Right lobe of liver (tissue), 6 donors: ENCODE data around the gene BDP1. TPM values are rescaled to one million over a fixed set of nuclear protein-coding genes. Genes with fewer than 3 reads are reported as not detected.
"Not testable (repeated sequence)": the region's sequence is repeated elsewhere in the genome, so short reads cannot be mapped to it uniquely, and the experiment has no call there.

Source experiments
- ATAC-seq, 4 donors: fragments of 200-7000 bp; cut with Tn5 transposase; one replicate each; pipeline ENCODE4 v1.9.1; 2020; ENCODE audit warnings: mild to moderate bottlenecking in 4 of 4, moderate library complexity in 4 of 4
- DNase-seq, 3 donors: peaks; one replicate each; pipeline ENCODE4 v3.0.0-alpha.2; 2020
- H3K27ac ChIP-seq, 3 donors: fragments of 200-600 bp; one replicate each; pipeline ENCODE4 v1.8.0; 2022
- H3K27me3 ChIP-seq, 2 donors: fragments of 200-600 bp; one replicate each; pipeline ENCODE4 v1.8.0; 2022
- H3K36me3 ChIP-seq, 4 donors: fragments of 200-600 bp; sonication (generic) in 1 of 4; one replicate each; pipeline versions ENCODE4 v1.5.1 to v1.8.0; 2017 to 2022; ENCODE audit warnings: control low read depth in 1 of 4
- H3K4me1 ChIP-seq, 4 donors: fragments of 200-600 bp; sonication (generic) in 1 of 4; one replicate each; pipeline versions ENCODE4 v1.5.1 to v1.8.0; 2017 to 2022; ENCODE audit warnings: control low read depth in 1 of 4
- H3K4me3 ChIP-seq, 3 donors: fragments of 200-600 bp; one replicate each; pipeline ENCODE4 v1.8.0; 2022
- H3K9me3 ChIP-seq, 4 donors: fragments of 200-600 bp; sonication (generic) in 1 of 4; one replicate each; pipeline versions ENCODE4 v1.5.1 to v1.8.0; 2017 to 2022; ENCODE audit warnings: control low read depth in 1 of 4
- CTCF ChIP-seq, 4 donors: fragments of 200-600 bp in 3 of 4; fragments of 450-650 bp in 1 of 4; IDR thresholded peaks; one replicate each; pipeline versions ENCODE4 v1.5.1 to v1.8.0; 2016 to 2022; ENCODE audit warnings: antibody characterized with exemption in 4 of 4, mild to moderate bottlenecking in 2 of 4
- POLR2A ChIP-seq: fragments of 450-650 bp; IDR thresholded peaks from one replicate; pipeline ENCODE4 v1.6.1; 2017; ENCODE audit warnings: antibody characterized with exemption, mild to moderate bottlenecking
- WGBS: methylation state at CpG from one replicate; pipeline ENCODE4 v1.1.6; 2018; ENCODE audit warnings: low coverage, low lambda C conversion rate; ENCODE audit not compliant: insufficient coverage; ENCODE audit errors: missing lambda C conversion rate; 5-methylcytosine and 5-hydroxymethylcytosine counted together
- intact Hi-C, 2 donors: fragments of 100-400 bp; cut with DNase I; formaldehyde crosslinking; loops; one replicate each; pipeline versions ENCODE4 v1.11.2 to v1.14.1; 2022
- total RNA-seq, 6 experiments: library from RNA; depleted of rRNA in 2 of 6; stranded (reverse); fragments of >200 nt in 2 of 6; fragmentation: NEBNext Ultra II Directional in 3 of 6; extraction: Animal tissue kit (Norgen Biotek cat#: 25700) in 3 of 6; gene quantifications; one replicate each; pipeline versions ENCODE4 v1.1.0 to v1.2.4, GENCODE V29; 2016 to 2023
- donor health status: DM: no; HTN: yes; CAD: no.
- donor health status: DM: no; HTN: no; CAD: no.
- donor health status: DM: no; HTN: no; CAD: no.
- donor health status: DM: no; HTN: yes; CAD: no.
- donor health status: DM: no; HTN: yes; CAD: no.

The BDP1 gene
- total RNA-seq, 6 experiments from 2014 or later, result 7.3 to 16.6 (median 11.9) TPM

DNA sequence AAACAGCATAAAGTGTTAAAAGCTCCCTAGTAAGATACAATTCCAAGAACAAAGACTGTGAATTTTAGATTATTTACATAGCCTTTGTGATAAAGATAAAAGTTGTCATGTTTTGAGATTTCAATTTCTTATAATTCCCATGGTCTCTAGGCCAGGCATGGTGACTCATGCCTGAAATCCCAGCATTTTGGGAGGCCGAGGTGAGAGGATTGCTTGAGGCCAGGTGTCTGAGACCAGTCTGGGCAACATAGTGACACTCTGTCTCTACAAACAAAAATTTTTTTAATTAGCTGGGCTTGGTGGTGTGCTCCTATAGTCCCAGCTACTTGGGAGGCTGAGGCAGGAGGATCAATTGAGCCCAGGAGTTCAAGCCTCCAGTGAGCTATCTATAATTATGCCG, 48.1 kb downstream of the BDP1 start:
- no peaks in the 10 kb centered on the region for H3K27me3 ChIP-seq
- intact Hi-C loops, result no loop called here
- TF ChIP-seq POLR2A (no peak), CTCF (IDR thresholded peaks at IDR 0.05) (no peak)
- DNase-seq (no peak), ATAC-seq (no peak)
- no peak overlapping the region for H3K4me3 ChIP-seq
- no peaks in the 10 kb centered on the region for H3K4me1 ChIP-seq
- H3K36me3 ChIP-seq, result peaks cover 0 to 62% (median 29%) of the 10 kb centered on the region in 4 donors
- H3K27ac ChIP-seq, result no peak overlapping the region
- no peaks in the 10 kb centered on the region for H3K9me3 ChIP-seq
- WGBS, result 89% methylated on average over 1 of the region's 2 CpGs

DNA sequence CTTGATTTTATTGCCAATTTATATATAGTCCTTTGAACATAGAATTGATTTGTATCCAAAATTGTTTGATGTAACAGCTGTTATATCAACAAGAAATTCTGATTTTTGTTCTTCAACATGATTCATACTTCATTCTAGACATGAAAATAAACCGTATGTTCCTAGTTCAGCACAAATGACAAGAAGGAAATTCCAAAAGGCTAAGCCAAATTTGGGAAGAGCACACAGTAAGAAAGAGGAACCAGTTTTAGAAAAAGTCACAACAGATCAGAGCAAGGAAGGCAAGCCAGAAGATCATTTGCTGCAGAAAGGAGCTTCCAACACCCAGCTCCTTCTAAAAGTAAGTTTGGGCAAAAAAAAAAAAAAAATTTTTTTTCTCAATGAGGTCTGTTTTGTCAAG, 66.7 kb downstream of the BDP1 start:
- no peak overlapping the region for H3K27ac ChIP-seq
- H3K4me3 ChIP-seq, result no peak overlapping the region
- peaks cover 0 to 50% (median 13%) of the 10 kb centered on the region in 4 donors for H3K36me3 ChIP-seq
- H3K9me3 ChIP-seq, result no peaks in the 10 kb centered on the region
- no peak for ATAC-seq
- intact Hi-C loops, result no loop called here
- H3K4me1 ChIP-seq, result no peaks in the 10 kb centered on the region
- 53% methylated on average over 1 of the region's 1 CpG for WGBS
- H3K27me3 ChIP-seq, result no peaks in the 10 kb centered on the region
- no peak for DNase-seq
- TF ChIP-seq CTCF (IDR thresholded peaks at IDR 0.05), result no peak
- no peak for TF ChIP-seq POLR2A

DNA sequence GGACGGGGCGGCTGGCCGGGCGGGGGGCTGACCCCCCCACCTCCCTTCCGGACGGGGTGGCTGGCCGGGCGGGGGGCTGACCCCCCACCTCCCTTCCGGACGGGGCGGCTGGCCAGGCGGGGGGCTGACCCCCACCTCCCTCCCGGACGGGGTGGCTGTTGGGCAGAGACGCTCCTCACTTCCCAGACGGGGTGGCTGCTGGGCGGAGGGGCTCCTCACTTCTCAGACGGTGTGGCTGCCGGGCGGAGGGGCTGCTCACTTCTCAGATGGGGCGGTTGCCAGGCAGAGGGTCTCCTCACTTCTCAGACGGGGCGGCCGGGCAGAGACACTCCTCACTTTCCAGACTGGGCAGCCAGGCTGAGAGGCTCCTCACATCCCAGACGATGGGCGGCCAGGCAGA, 70.2 kb downstream of the BDP1 start:
- ATAC-seq, H3K4me3 ChIP-seq, H3K27ac ChIP-seq, H3K4me1 ChIP-seq, DNase-seq, intact Hi-C loops, H3K9me3 ChIP-seq, H3K27me3 ChIP-seq: not testable (repeated sequence)
- H3K36me3 ChIP-seq, result peaks cover 0 to 28% (median 6%) of the 10 kb centered on the region in 4 donors
- 100% methylated on average over 1 of the region's 26 CpGs for WGBS

DNA sequence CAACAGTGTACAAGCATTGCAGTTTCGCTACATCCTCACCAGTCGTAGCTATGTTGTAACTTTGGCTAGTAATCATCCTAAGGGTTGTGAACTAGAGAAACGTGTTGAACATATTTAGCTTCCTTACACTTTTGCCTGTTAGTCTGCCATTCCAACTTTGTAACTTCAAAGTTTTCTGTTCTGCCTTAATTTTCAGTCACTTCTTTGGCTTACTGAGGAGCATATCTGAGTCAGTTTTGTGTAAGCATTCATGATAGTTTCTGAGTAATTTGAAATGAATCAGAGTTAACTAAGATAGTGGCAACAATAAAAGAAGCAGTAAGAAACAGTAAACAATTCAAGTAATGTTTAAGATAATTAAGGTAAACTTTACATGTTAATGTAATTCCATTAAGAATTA, 72.8 kb downstream of the BDP1 start:
- no peak for ATAC-seq
- no peaks in the 10 kb centered on the region for H3K27me3 ChIP-seq
- H3K4me1 ChIP-seq, result no peaks in the 10 kb centered on the region
- no peaks in the 10 kb centered on the region for H3K9me3 ChIP-seq
- no peak for DNase-seq
- WGBS, result 72% methylated on average over 3 of the region's 3 CpGs
- TF ChIP-seq CTCF (IDR thresholded peaks at IDR 0.05) (no peak), POLR2A (no peak)
- H3K36me3 ChIP-seq, result peaks cover 0 to 11% (median 6%) of the 10 kb centered on the region in 4 donors
- intact Hi-C loops, result no loop called here
- H3K4me3 ChIP-seq, result no peak overlapping the region
- H3K27ac ChIP-seq, result no peak overlapping the region

DNA sequence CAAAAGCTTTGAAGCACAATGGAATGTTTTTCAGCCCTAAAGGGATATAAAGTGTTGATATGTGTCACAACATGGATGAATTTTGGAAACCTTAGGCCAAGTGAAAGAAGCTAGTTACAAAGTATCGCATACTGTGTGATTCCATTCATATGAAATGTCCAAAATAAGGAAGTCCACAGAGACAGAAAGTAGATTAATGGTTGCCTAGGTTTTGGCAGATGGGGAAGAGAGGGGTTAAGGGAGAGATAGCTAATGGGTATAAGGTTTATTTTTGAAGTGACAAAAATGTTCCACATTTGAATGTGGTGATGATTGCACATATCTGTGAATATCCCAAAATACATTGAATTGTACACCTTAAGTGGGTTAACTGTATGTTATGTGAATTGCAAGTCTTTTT, 74.2 kb downstream of the BDP1 start:
- ATAC-seq, result no peak
- H3K27ac ChIP-seq, result no peak overlapping the region
- H3K27me3 ChIP-seq, result no peaks in the 10 kb centered on the region
- no peaks in the 10 kb centered on the region for H3K4me1 ChIP-seq
- TF ChIP-seq CTCF (IDR thresholded peaks at IDR 0.05) (no peak), POLR2A (no peak)
- intact Hi-C loops, result no loop called here
- WGBS, result 80% methylated on average over 1 of the region's 1 CpG
- no peaks in the 10 kb centered on the region for H3K9me3 ChIP-seq
- H3K36me3 ChIP-seq, result peaks cover 0 to 5% (median 0%) of the 10 kb centered on the region in 4 donors
- no peak overlapping the region for H3K4me3 ChIP-seq
- DNase-seq, result no peak
